Astrocyte (in vitro differentiated cells and primary cell): ENCODE results near the gene TMEM87A.

Experiments
- CTCF ChIP-seq: IDR thresholded peaks from 2 replicates; pipeline ENCODE4 v1.5.1; 2011; ENCODE audit warnings: low read depth, mild to moderate bottlenecking, inconsistent platforms, low read length, moderate library complexity; ENCODE audit not compliant: insufficient read depth
- EZH2 ChIP-seq: IDR thresholded peaks from 2 replicates; pipeline ENCODE4 v1.6.1; 2012; ENCODE audit warnings: mild to moderate bottlenecking, low read length, inconsistent platforms; ENCODE audit not compliant: insufficient read depth

GRCh38 chr15:42220216-42220615 is 53.0 kb downstream of the TMEM87A start:
- TF ChIP-seq CTCF (no peak), EZH2 (no peak)
